K562 (cell line): ENCODE data around the gene NOD2. TPM values are rescaled to one million over a fixed set of nuclear protein-coding genes. Genes with fewer than 3 reads are reported as not detected.

Source experiments
- ATAC-seq: fragments of 200-7000 bp; cut with Tn5 transposase; 3 replicates; pipeline ENCODE4 v1.9.1; 2020; ENCODE audit warnings: moderate library complexity
- BruUV-seq: library from RNA; stranded (reverse); fragments of 400-500 nt; replicated peaks from 2 replicates; lab custom pipeline; 2021; lab: Mats Ljungman, UMichigan
- CTCF ChIA-PET: fragments of 300-600 bp; formaldehyde crosslinking; extraction: SDS; loops from one replicate; lab custom pipeline; 2021; ENCODE audit warnings: low intra/inter-chr PET ratio; lab: Yijun Ruan, JAX
- POLR2A ChIA-PET: fragments of 300-600, 350-650 bp; sonication (Branson Sonifier 250); formaldehyde crosslinking; extraction: SDS; loops from one replicate; lab custom pipeline; 2021; ENCODE audit warnings: antibody characterized with exemption, inconsistent platforms; lab: Yijun Ruan, JAX
- DNase-seq, 4 experiments: peaks; one replicate each; pipeline versions ENCODE4 v3.0.0 to v3.0.0-alpha.2; 2011 to 2018; ENCODE audit warnings: low spot score in 3 of 4, mixed read lengths in 3 of 4; ENCODE audit errors: extremely low read depth in 1 of 4
- FAIRE-seq: peaks from 2 replicates; lab custom pipeline; 2011; peaks lifted over from hg19 to GRCh38; lab: Jason Lieb, UNC
- H2AFZ ChIP-seq: 2 replicates; pipeline ENCODE4 v1.6.0; 2011; ENCODE audit warnings: low read depth, low read length, control low read depth, inconsistent platforms
- H3K27ac ChIP-seq: fragments of 200-600 bp; 3 replicates; pipeline ENCODE4 v1.8.0; 2011; ENCODE audit warnings: low read depth, mild to moderate bottlenecking, control low read depth, inconsistent platforms, low read length, moderate library complexity, mixed read lengths; ENCODE audit errors: extremely low read depth
- H3K27me3 ChIP-seq, 2 experiments: fragments of 300-600 bp in 1 of 2; 2 replicates in 1 of 2; 3 replicates in 1 of 2; pipeline versions ENCODE4 v1.6.0 to v1.8.0; 2011; ENCODE audit warnings: inconsistent platforms in 2 of 2, low read length in 2 of 2, mild to moderate bottlenecking in 1 of 2, mixed read lengths in 1 of 2, moderate library complexity in 1 of 2; ENCODE audit not compliant: control insufficient read depth in 2 of 2, insufficient read depth in 2 of 2
- H3K36me3 ChIP-seq: fragments of 300-600 bp; 3 replicates; pipeline ENCODE4 v1.8.0; 2011; ENCODE audit warnings: mild to moderate bottlenecking, low read length, inconsistent platforms; ENCODE audit not compliant: control insufficient read depth, insufficient read depth
- H3K4me1 ChIP-seq, 2 experiments: fragments of 200-600 bp in 1 of 2; replicated peaks in 1 of 2; 2 replicates in 1 of 2; 3 replicates in 1 of 2; pipeline versions ENCODE4 v1.5.1 to v1.8.0; 2011; ENCODE audit warnings: inconsistent platforms in 2 of 2, low read length in 2 of 2, mild to moderate bottlenecking in 1 of 2, mixed read lengths in 1 of 2, moderate library complexity in 1 of 2; ENCODE audit not compliant: control insufficient read depth in 2 of 2, insufficient read depth in 2 of 2
- H3K4me2 ChIP-seq: 2 replicates; pipeline ENCODE4 v1.6.1; 2011; ENCODE audit warnings: low read length, control low read depth, inconsistent platforms, mixed read lengths; ENCODE audit not compliant: insufficient read depth
- H3K4me3 ChIP-seq: fragments of 200-600 bp; sonication (generic), shearing (Covaris generic); 2 replicates; pipeline ENCODE4 v1.5.1; 2016; ENCODE audit warnings: control low read depth, inconsistent platforms
- H3K79me2 ChIP-seq: fragments of 200-600 bp; 3 replicates; pipeline ENCODE4 v1.8.0; 2011; ENCODE audit warnings: low read length, inconsistent platforms; ENCODE audit not compliant: control insufficient read depth, insufficient read depth
- H3K9ac ChIP-seq, 2 experiments: 2 replicates each; pipeline versions ENCODE4 v1.6.0 to v1.6.1; 2011; ENCODE audit warnings: low read depth in 2 of 2, low read length in 2 of 2, control low read depth in 1 of 2, inconsistent platforms in 1 of 2, mild to moderate bottlenecking in 1 of 2, mixed read lengths in 1 of 2; ENCODE audit not compliant: insufficient read depth in 1 of 2
- H3K9me1 ChIP-seq: one replicate; pipeline ENCODE4 v1.6.0; 2011; ENCODE audit warnings: inconsistent platforms, mild to moderate bottlenecking, low read length, moderate library complexity; ENCODE audit not compliant: control insufficient read depth, insufficient read depth
- H3K9me3 ChIP-seq: replicated peaks from 2 replicates; pipeline ENCODE4 v1.5.1; 2011; ENCODE audit warnings: low read depth, low read length, inconsistent platforms; ENCODE audit not compliant: control insufficient read depth, insufficient read depth
- H4K20me1 ChIP-seq: replicated peaks from 2 replicates; pipeline ENCODE4 v1.6.1; 2011; ENCODE audit warnings: low read length, inconsistent platforms, mixed read lengths; ENCODE audit not compliant: control insufficient read depth, insufficient read depth
- CHD7 ChIP-seq: fragments of 200-600 bp; sonication (generic); IDR thresholded peaks from one replicate; pipeline ENCODE4 v1.6.1; 2012; ENCODE audit warnings: mild to moderate bottlenecking, low read depth, low read length, inconsistent platforms
- DACH1 ChIP-seq: fragments of 450-650 bp; IDR thresholded peaks from 2 replicates; pipeline ENCODE4 v1.6.1; 2018; ENCODE audit not compliant: partially characterized antibody
- ILK ChIP-seq: fragments of 450-650 bp; IDR thresholded peaks from 2 replicates; pipeline ENCODE4 v1.6.1; 2016; ENCODE audit warnings: missing genetic modification characterization, low read depth, mild to moderate bottlenecking, missing compliant biosample characterization, moderate library complexity, borderline replicate concordance
- MCM3 ChIP-seq: fragments of 450-650 bp; IDR thresholded peaks from 2 replicates; pipeline ENCODE4 v1.6.1; 2016
- PTBP1 ChIP-seq: fragments of 200-400 bp; formaldehyde crosslinking; IDR thresholded peaks from 2 replicates; pipeline ENCODE4 v1.6.1; 2017; ENCODE audit warnings: low read depth, low read length
- TRIM28 ChIP-seq: fragments of 450-650 bp; IDR thresholded peaks from 2 replicates; pipeline ENCODE4 v1.6.1; 2017
- ZBTB49 ChIP-seq: sonication (generic); formaldehyde crosslinking; IDR thresholded peaks from 2 replicates; pipeline ENCODE4 v1.8.0; 2022; ENCODE audit warnings: missing genetic modification reagents, mild to moderate bottlenecking, borderline replicate concordance
- ZFP1 ChIP-seq: fragments of 450-650 bp; formaldehyde crosslinking; IDR thresholded peaks from 2 replicates; pipeline ENCODE4 v1.4.0; 2020; ENCODE audit warnings: mild to moderate bottlenecking, mixed read lengths
- WGBS: fragments of 100-300 bp; shearing (Covaris generic); methylation state at CpG from one replicate; pipeline ENCODE4 v1.1.6; 2016; ENCODE audit warnings: low coverage, mixed read lengths; ENCODE audit not compliant: insufficient coverage; ENCODE audit errors: missing lambda C conversion rate; 5-methylcytosine and 5-hydroxymethylcytosine counted together
- in situ Hi-C: fragments of 300-500 bp; cut with MboI; formaldehyde crosslinking; loops from 4 replicates; pipeline ENCODE4 v1.15.0; 2018; ENCODE audit warnings: inconsistent platforms, mixed read lengths
- intact Hi-C: fragments of 100-400 bp; cut with micrococcal nuclease; formaldehyde crosslinking; loops from 2 replicates; pipeline ENCODE4 v1.14.2; 2022
- polyA plus RNA-seq, 8 experiments: library from polyadenylated mRNA; depleted of rRNA in 4 of 8; stranded (reverse) in 5 of 8; unstranded in 3 of 8; fragments of >200 nt; fragmentation: Nextera tagmentation in 2 of 8; fragmentation: Illumina TruSeq in 1 of 8; extraction: Ambion mirVana in 2 of 8; extraction: Trizol in 1 of 8; gene quantifications; 2 replicates each; pipeline versions ENCODE4 v1.2.1 to v1.2.3, GENCODE V29; 2011 to 2014; ENCODE audit warnings: inconsistent platforms in 1 of 8, missing spikeins in 1 of 8
- total RNA-seq, 7 experiments: library from RNA; depleted of rRNA in 6 of 7; stranded (reverse); fragments of >200 nt in 6 of 7; fragmentation: Illumina TruSeq in 2 of 7; extraction: Trizol in 2 of 7; gene quantifications; 2 replicates each; pipeline versions ENCODE4 v1.2.1 to v1.2.3, GENCODE V29; 2011 to 2021; ENCODE audit warnings: low replicate concordance in 1 of 7

The NOD2 gene
- total and polyA plus RNA-seq, 9 of the 15 experiments (the other 6 are each of a cell fraction or from before 2014, with no cell fraction given): 0.04 TPM; not detected in 8

DNA sequence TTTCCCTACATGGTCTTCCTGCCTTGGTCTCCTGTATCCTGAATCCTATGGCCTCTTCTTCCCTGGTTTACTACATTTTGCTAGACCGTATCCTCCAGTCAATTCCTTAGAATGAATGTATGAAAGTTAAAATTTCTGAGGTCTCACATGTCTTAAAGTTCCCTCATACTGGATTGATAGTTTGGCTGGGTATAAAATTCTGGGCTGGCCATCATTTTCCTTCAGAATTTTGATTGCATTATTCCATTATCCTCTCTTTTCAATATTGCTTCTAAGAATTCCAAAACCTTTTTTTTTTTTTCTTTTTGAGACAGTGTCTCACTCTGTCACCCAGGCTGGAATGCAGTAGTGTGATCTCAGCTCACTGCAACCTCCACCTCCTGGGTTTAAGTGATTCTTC lies 10.8 kb downstream of the NOD2 start:
- H3K9ac ChIP-seq: no peak overlapping the region
- H3K9me1 ChIP-seq: no peaks in the 10 kb centered on the region
- H2AFZ ChIP-seq: no peak overlapping the region
- peaks cover 0 to 14% of the 10 kb centered on the region in 2 experiments; a peak in 3 of 5 replicates for H3K27me3 ChIP-seq
- H3K4me1 ChIP-seq: peaks cover 0 to 6% of the 10 kb centered on the region in 2 experiments; a peak in 3 of 5 replicates
- no peak for TF ChIP-seq MCM3
- no peak for TF ChIP-seq DACH1
- no peak for TF ChIP-seq CHD7
- peak; percentile 54; the same call in 1 of the 2 replicates for TF ChIP-seq TRIM28
- no peak for TF ChIP-seq PTBP1
- TF ChIP-seq ILK (tag): no peak
- no peak for TF ChIP-seq ZBTB49
- peak; percentile 98 for TF ChIP-seq ZFP1 (CRISPR knock-in tag)
- H3K4me3 ChIP-seq: no peak overlapping the region
- FAIRE-seq (no peak), ATAC-seq (no peak), DNase-seq (no peak)
- CTCF ChIA-PET: no interaction called here
- POLR2A ChIA-PET: no interaction called here
- no peaks in the 10 kb centered on the region for H4K20me1 ChIP-seq
- no TSS peak for BruUV-seq
- H3K4me2 ChIP-seq: no peak overlapping the region
- WGBS: 0% methylated on average over 1 of the region's 1 CpG
- H3K27ac ChIP-seq: no peak overlapping the region
- no peaks in the 10 kb centered on the region for H3K9me3 ChIP-seq
- no peaks in the 10 kb centered on the region for H3K36me3 ChIP-seq
- in situ Hi-C loops (no loop called here), intact Hi-C loops (no loop called here)
- no peaks in the 10 kb centered on the region for H3K79me2 ChIP-seq
